ENCODE results near the gene FSD1.

The FSD1 gene

GRCh38 chr19:4297901-4298809 is 6.2 kb upstream of the FSD1 start:
- no peak for DNase-seq (ENCODE audit: low read depth in 2 of 2)
- no peak overlapping the region for H3K4me3 ChIP-seq (replicated peaks in 1 of 2; ENCODE audit: low read depth in 2 of 2, low read length in 2 of 2)
- no peak for TF ChIP-seq CTCF (IDR thresholded peaks at IDR 0.05; ENCODE audit: low read depth, low read length)

DNA sequence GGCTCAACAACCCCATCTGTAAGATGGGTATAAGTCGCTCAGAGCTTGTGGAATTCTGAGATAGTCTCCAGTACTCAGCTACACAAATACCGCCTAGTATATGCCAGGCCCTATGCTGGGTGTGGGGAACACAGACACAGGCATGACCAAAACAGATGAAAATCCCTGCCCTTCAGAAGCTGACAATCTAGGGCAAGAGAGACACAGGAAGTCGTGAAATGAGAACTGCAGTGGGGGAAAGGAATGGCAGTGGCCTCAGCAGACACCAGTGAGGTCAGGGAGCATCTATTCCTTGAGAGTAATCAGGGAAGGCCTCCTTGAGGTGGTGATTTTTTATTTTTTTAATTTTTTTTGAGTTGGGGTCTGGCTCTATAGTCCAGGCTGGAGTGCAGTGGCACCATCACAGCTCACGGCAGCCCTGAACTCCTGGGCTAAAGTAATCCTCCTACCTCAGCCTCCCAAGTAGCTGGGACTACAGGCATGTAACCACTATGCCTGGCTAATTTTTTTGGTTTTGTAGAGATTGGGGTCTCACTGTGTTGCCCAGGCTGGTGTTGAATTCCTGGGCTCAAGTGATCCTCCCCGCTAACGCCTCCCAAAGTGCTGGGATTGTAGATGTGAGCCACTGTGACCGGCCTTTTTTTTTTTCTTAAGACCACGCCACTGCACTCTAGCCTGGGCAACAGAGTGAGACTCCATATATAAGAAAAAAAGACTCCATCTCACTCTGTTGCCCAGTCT is 5.4 kb upstream of the FSD1 start:
- no peak overlapping the region for H3K4me3 ChIP-seq (replicated peaks in 1 of 2; ENCODE audit: low read depth in 2 of 2, low read length in 2 of 2)
- no peak for TF ChIP-seq CTCF (IDR thresholded peaks at IDR 0.05; ENCODE audit: low read depth, low read length)
- no peak for DNase-seq (ENCODE audit: low read depth in 2 of 2)

DNA sequence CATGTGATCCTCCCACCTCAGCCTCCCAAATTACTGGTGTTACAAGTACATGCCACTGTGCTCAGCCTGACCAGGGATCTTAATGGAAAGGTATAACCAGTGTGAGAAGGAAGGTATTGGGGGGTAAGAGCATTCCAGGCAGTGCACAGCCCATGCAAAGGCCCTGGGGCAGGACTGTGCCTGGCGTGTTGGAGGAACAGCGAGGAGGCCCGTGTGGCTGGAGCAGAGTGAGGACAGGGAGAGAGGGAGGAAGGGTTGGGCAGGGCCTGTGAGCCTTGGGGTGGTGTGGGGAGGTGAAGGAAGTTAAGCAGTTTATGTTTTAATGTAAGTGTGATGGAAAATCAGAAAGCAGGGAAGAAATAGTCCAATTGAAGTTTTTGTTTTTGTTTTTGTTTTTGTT is 3.8 kb upstream of the FSD1 start:
- TF ChIP-seq CTCF (IDR thresholded peaks at IDR 0.05; ENCODE audit: low read depth, low read length), result no peak
- no peak for DNase-seq (ENCODE audit: low read depth in 2 of 2)
- no peak overlapping the region for H3K4me3 ChIP-seq (replicated peaks in 1 of 2; ENCODE audit: low read depth in 2 of 2, low read length in 2 of 2)

GRCh38 chr19:4301590-4302242 is 2.7 kb upstream of the FSD1 start:
- H3K4me3 ChIP-seq (replicated peaks in 1 of 2; ENCODE audit: low read depth in 2 of 2, low read length in 2 of 2), result no peak overlapping the region
- no peak for TF ChIP-seq CTCF (IDR thresholded peaks at IDR 0.05; ENCODE audit: low read depth, low read length)
- no peak for DNase-seq (ENCODE audit: low read depth in 2 of 2)

DNA sequence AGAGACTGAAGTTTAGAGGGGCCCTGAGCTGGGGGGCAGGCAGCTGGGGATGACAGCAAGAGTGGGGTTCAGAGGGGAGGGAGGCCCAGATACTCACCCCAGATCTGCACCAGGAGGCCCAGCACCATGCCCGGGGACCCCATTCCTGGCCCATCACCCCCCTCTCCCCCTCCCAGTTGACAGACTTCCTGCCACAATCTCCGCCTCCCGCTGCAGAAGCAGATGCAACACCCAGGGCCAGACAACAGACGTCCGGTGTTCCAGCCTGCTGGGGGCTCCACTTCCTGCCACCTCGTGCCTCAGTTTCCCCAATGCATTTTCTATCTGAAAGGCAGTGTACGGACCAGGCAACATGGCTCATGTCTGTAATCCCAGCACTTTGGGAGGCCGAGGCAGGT is 2.2 kb upstream of the FSD1 start, which contains the start of gene TMIGD2:
TMIGD2 (minus strand) TSS at position 147 of the 398 bp plus-strand sequence; CDS start at position 143, 4 bp downstream.
- no peak for DNase-seq (ENCODE audit: low read depth in 2 of 2)
- no peak within 1 kb of the TSS for H3K4me3 ChIP-seq (replicated peaks in 1 of 2; ENCODE audit: low read depth in 2 of 2, low read length in 2 of 2)
- no peak for TF ChIP-seq CTCF (IDR thresholded peaks at IDR 0.05; ENCODE audit: low read depth, low read length)

- no peak for DNase-seq (ENCODE audit: low read depth in 2 of 2)
- no peak overlapping the region for H3K4me3 ChIP-seq (replicated peaks in 1 of 2; ENCODE audit: low read depth in 2 of 2, low read length in 2 of 2)
- TF ChIP-seq CTCF (IDR thresholded peaks at IDR 0.05; ENCODE audit: low read depth, low read length), result no peak
Observed at GRCh38 chr19:4303819-4304537, 420 bp upstream of the FSD1 start.
